ENCODE results near the gene RAB17. TPM values are rescaled to one million over a fixed set of nuclear protein-coding genes. Genes with fewer than 3 reads are reported as not detected.

RAB17 gene
- total RNA-seq, 4 donors from 2014 or later: 0.26 to 4.6 (median 4.0) TPM

DNA sequence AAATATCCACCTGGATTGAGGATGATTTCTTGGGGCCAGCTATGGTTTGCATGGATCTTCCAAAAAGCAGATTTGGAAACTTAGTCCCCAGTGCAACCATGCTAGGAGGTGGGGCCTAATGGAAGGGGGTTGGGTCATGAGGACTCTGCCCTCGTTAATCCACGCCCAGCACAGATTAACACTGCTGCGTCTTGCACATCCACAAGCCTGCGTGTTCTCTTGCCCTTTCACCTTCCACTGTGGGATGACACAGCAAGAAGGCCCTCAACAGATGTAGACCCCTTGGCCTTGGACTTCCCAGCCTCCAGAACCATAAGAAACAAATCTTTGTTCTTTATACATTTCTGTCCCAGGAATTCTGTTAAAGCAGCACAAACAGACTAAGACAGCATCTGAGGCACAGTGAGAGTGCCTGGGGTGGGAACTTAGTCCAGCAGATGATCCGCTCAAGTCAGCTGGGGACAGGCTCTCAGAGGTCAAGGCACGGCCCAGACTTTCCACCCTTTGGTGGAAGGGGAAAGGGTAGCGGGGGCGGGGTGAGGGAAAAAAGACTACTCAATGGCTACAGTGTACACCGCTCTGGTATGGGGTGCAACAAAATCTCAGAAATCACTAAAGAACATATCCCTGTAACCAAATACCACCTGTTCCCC is 2.4 kb downstream of the RAB17 start:
- Histone ChIP-seq H3K4me3 (no peak overlapping the region), H3K9me3 (no peaks in the 10 kb centered on the region), H3K27ac (no peak overlapping the region), H3K27me3 (no peaks in the 10 kb centered on the region), H3K36me3 (no peaks in the 10 kb centered on the region), H3K4me1 (no peaks in the 10 kb centered on the region)
- no peak for DNase-seq
- intact Hi-C loops (cut with DNase I; ENCODE audit: low total_unique reads): no loop called here
- TF ChIP-seq, protein P1, sequence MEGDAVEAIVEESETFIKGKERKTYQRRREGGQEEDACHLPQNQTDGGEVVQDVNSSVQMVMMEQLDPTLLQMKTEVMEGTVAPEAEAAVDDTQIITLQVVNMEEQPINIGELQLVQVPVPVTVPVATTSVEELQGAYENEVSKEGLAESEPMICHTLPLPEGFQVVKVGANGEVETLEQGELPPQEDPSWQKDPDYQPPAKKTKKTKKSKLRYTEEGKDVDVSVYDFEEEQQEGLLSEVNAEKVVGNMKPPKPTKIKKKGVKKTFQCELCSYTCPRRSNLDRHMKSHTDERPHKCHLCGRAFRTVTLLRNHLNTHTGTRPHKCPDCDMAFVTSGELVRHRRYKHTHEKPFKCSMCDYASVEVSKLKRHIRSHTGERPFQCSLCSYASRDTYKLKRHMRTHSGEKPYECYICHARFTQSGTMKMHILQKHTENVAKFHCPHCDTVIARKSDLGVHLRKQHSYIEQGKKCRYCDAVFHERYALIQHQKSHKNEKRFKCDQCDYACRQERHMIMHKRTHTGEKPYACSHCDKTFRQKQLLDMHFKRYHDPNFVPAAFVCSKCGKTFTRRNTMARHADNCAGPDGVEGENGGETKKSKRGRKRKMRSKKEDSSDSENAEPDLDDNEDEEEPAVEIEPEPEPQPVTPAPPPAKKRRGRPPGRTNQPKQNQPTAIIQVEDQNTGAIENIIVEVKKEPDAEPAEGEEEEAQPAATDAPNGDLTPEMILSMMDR (IDR thresholded peaks at IDR 0.05): no peak
- TF ChIP-seq POLR2A (IDR thresholded peaks at IDR 0.05): no peak

DNA sequence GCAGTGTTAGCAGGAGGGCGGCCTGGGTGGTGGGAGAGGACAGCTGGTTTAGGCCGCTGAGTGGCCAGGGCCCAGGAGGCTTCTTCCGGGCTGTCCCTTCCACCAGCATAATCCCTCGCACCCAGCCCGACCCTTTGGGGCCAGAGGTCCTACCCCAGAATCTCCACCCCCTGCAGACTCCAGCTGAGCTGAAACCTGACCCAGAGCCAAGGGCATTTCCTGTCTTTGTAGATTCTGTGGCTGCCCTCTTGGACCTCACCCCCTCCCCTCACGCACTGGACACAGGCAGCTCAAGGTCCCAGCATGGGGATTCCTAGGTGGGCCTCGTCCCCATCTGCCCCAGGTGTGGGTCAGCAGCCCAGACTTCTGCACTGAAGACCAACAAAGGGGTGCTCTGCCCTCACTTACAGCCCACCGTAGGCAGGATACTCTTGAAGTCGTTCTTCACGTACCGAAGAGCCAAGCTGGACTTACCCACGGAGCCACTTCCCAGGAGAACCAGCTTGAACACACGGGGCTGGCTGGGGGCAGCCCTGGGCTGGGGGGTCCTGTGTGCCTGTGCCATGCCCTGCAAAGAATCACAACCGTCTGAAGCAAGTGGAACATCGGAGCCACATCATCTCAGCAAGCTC is 4.8 kb downstream of the RAB17 start:
- no peaks in the 10 kb centered on the region for H3K27me3 ChIP-seq
- no peak overlapping the region for H3K4me3 ChIP-seq
- H3K36me3 ChIP-seq: no peaks in the 10 kb centered on the region
- no peak overlapping the region for H3K27ac ChIP-seq
- TF ChIP-seq, protein P1 (IDR thresholded peaks at IDR 0.05): no peak
- TF ChIP-seq POLR2A (IDR thresholded peaks at IDR 0.05): no peak
- no peaks in the 10 kb centered on the region for H3K9me3 ChIP-seq
- intact Hi-C loops (cut with DNase I; ENCODE audit: low total_unique reads): no loop called here
- DNase-seq: no peak
- no peaks in the 10 kb centered on the region for H3K4me1 ChIP-seq

DNA sequence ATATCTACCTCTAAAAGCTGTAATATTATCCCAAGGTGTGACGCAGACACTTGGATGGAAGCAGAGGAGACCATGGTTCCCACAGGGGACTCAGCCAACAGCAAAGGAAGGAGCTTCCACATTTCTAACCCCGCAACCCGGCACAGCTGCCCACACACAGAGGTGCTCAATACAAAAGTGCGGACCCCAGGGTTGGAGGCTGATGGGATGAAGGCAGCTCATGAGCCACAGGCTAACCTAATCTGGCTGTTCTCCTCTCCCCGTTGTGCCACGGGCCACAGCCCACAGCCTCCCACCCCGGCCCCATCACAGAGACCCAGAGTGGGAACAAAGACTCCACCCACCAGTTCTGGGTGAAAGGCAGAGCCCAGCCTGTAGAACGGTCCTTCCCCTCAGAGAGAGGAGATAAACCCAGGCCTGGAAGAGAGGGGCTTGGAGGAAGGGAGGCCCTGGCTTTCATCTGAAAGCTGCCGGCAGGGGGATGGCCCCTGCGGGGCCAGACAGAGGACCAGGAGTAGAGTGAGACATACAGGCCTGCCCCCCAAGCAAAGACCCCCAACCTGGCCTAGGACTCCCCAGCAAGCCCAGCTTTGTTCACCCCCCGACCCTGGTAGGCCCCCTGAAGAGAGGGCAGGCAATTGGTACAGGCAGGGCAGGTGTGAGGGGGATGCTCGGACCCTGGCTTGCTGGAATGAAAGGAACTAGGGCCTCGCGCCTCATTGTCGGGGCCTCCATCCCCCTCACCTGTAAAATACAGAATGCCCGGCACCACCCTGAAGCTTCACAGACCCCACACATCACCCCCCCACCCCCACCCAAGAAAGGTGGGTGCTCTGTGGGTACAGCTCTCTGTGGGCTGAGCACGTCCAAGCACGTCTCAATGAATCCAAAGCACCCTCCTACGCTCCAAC is 6.9 kb downstream of the RAB17 start:
- Histone ChIP-seq H3K4me1 (no peaks in the 10 kb centered on the region), H3K27ac (no peak overlapping the region), H3K36me3 (no peaks in the 10 kb centered on the region), H3K9me3 (no peaks in the 10 kb centered on the region), H3K4me3 (no peak overlapping the region), H3K27me3 (no peaks in the 10 kb centered on the region)
- no peak for DNase-seq
- intact Hi-C loops (cut with DNase I; ENCODE audit: low total_unique reads): loop anchor here (2.0 kb wide), 1 partner anchor 161 kb away; no protein-coding TSS in a partner anchor
- TF ChIP-seq, protein P1 (IDR thresholded peaks at IDR 0.05): no peak
- no peak for TF ChIP-seq POLR2A (IDR thresholded peaks at IDR 0.05)

- peak; percentile 75 to 81 for DNase-seq
- intact Hi-C loops (cut with DNase I; ENCODE audit: low total_unique reads): loop anchor here (2.0 kb wide), 1 partner anchor 163 kb away; no protein-coding TSS in a partner anchor
- H3K9me3 ChIP-seq: no peaks in the 10 kb centered on the region
- no peaks in the 10 kb centered on the region for H3K36me3 ChIP-seq
- H3K4me1 ChIP-seq: no peaks in the 10 kb centered on the region
- TF ChIP-seq, protein P1 (IDR thresholded peaks at IDR 0.05): peak; percentile 45 to 68 (median 54)
- TF ChIP-seq POLR2A (IDR thresholded peaks at IDR 0.05): no peak
- no peaks in the 10 kb centered on the region for H3K27me3 ChIP-seq
- H3K27ac ChIP-seq: peak overlapping the region; percentile 66 to 76
- no peak overlapping the region for H3K4me3 ChIP-seq
These were observed 8.5 kb downstream of the RAB17 start for GRCh38 chr2:237581751-237582746.

All from uterus (tissue), 4 donors.